Measurements from ENCODE around the gene CALCB. TPM values are rescaled to one million over a fixed set of nuclear protein-coding genes. Genes with fewer than 3 reads are reported as not detected.

Gene CALCB
- total RNA-seq, 4 donors from 2014 or later: 0.42 to 0.90 TPM; not detected in 2

DNA sequence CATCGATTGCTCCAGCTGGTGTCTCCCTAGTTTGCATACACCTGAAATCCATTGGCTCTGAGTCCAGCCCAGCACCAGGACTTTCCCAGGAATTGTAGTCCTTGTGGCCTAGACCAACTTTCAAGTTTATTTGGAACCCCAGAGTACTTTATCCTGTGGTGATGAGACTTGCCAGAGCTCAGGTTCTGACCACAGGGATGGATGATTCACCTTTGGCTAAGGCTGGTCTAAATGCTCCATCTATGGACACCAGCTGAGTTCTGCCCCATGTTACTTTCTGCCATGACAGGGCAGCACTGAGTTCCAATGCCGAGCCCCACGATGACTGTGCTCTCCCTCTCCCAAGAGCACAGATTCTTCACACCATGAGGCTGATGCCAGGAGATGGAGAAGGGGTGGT lies 24.0 kb downstream of the CALCB start:
- Histone ChIP-seq H3K4me3 (no peak overlapping the region), H3K27ac (no peak overlapping the region), H3K27me3 (no peaks in the 10 kb centered on the region), H3K36me3 (no peaks in the 10 kb centered on the region), H3K9me3 (peaks cover 0 to 4% (median 0%) of the 10 kb centered on the region in 4 donors), H3K4me1 (no peaks in the 10 kb centered on the region)
- DNase-seq (ENCODE audit: low spot score in 2 of 2): no peak
- whole genome bisulfite sequencing, 2 donors: 86 to 90% methylated on average over 3 of the region's 3 CpGs
- no peak for TF ChIP-seq POLR2A (IDR thresholded peaks at IDR 0.05)
- TF ChIP-seq, protein P1, sequence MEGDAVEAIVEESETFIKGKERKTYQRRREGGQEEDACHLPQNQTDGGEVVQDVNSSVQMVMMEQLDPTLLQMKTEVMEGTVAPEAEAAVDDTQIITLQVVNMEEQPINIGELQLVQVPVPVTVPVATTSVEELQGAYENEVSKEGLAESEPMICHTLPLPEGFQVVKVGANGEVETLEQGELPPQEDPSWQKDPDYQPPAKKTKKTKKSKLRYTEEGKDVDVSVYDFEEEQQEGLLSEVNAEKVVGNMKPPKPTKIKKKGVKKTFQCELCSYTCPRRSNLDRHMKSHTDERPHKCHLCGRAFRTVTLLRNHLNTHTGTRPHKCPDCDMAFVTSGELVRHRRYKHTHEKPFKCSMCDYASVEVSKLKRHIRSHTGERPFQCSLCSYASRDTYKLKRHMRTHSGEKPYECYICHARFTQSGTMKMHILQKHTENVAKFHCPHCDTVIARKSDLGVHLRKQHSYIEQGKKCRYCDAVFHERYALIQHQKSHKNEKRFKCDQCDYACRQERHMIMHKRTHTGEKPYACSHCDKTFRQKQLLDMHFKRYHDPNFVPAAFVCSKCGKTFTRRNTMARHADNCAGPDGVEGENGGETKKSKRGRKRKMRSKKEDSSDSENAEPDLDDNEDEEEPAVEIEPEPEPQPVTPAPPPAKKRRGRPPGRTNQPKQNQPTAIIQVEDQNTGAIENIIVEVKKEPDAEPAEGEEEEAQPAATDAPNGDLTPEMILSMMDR (IDR thresholded peaks at IDR 0.05): no peak
- no peak for TF ChIP-seq EP300 (IDR thresholded peaks at IDR 0.05)

DNA sequence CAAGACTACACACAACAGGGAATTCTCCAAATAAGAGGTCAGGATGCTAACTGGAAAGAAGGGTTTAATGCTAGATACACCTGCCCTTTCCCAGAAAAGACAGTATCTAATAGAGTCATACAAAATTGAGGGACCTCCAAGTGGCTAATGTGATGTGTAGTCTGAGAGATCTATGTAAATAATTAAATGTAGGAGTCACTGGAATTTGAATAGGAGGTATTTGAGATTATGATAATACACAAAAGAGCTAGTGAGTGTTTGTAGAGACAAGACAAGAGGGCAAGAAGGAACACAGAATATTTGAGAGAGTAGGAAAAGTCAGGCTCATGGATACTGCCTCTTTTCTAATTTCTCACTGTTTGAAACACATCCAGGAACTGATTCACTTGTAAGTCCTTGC lies 25.9 kb downstream of the CALCB start:
- TF ChIP-seq EP300 (IDR thresholded peaks at IDR 0.05) (no peak), POLR2A (IDR thresholded peaks at IDR 0.05) (no peak)
- TF ChIP-seq, protein P1 (IDR thresholded peaks at IDR 0.05): no peak
- no peak overlapping the region for H3K4me3 ChIP-seq
- no peaks in the 10 kb centered on the region for H3K4me1 ChIP-seq
- H3K9me3 ChIP-seq: peaks cover 0 to 10% (median 0%) of the 10 kb centered on the region in 4 donors
- no peak for DNase-seq (ENCODE audit: low spot score in 2 of 2)
- H3K27me3 ChIP-seq: no peaks in the 10 kb centered on the region
- no peak overlapping the region for H3K27ac ChIP-seq
- no peaks in the 10 kb centered on the region for H3K36me3 ChIP-seq

DNA sequence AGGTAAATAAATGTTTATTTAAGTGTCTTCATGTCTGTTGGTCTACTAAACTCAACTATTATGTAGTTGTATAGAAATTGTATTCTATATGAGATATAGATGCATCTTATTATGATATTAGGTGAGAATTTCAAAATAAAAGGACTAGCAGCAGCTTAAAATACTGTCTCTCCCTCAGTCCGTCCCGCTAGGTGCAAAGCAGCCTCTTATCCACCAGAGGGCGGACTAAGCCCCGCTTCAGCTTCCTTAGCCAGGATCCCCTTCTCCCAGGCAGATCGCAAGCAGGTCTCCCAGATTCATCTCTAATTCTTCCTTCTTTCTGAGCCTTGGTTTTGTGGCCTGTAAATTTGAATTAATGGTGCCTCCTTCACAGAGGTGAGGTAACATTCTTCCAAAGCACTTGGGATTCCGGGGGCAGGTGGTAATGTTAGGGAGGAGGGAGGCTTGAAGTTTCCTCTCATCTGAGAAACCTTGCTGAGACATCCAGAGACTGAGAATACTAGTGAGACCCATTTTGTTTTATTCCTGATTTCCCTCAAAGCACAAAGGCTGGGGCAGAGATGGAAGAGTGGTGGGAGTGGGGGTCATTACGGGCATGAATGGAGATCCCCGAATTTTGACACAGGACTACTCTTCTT lies 27.8 kb downstream of the CALCB start:
- 14 to 17% methylated on average over 8 of the region's 8 CpGs for WGBS, 2 donors
- TF ChIP-seq, protein P1 (IDR thresholded peaks at IDR 0.05): peak; percentile 76 to 88 (median 83)
- TF ChIP-seq POLR2A (IDR thresholded peaks at IDR 0.05) (no peak), EP300 (IDR thresholded peaks at IDR 0.05) (no peak)
- no peaks in the 10 kb centered on the region for H3K36me3 ChIP-seq
- H3K4me1 ChIP-seq: no peaks in the 10 kb centered on the region
- peak; percentile 31 to 48 for DNase-seq (ENCODE audit: low spot score in 2 of 2)
- no peak overlapping the region for H3K27ac ChIP-seq
- no peaks in the 10 kb centered on the region for H3K27me3 ChIP-seq
- no peak overlapping the region for H3K4me3 ChIP-seq
- peaks cover 0 to 10% (median 0%) of the 10 kb centered on the region in 4 donors for H3K9me3 ChIP-seq

DNA sequence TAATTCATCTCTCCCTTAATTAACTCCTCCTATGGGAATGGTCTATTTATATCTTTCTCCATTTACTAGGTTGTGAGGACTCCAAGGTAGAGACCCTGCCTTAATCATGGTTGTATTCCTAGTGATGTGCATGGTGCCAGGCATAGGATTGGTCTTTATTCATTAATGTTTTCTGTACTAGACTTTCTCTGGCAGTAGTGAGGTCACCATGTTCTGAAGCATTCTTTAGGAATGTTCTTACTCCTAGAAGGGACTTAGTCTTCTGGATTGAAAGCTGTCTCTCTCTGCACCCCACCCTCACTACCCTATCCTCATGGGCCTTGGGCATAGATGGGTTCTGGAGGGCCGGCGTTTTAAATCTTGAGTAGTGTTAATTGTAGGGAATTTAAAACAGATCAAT lies 30.8 kb downstream of the CALCB start:
- Histone ChIP-seq H3K36me3 (no peaks in the 10 kb centered on the region), H3K4me1 (no peaks in the 10 kb centered on the region), H3K27ac (no peak overlapping the region), H3K9me3 (peaks cover 0 to 10% (median 0%) of the 10 kb centered on the region in 4 donors), H3K4me3 (no peak overlapping the region), H3K27me3 (no peaks in the 10 kb centered on the region)
- TF ChIP-seq EP300 (IDR thresholded peaks at IDR 0.05): no peak
- no peak for TF ChIP-seq POLR2A (IDR thresholded peaks at IDR 0.05)
- TF ChIP-seq, protein P1 (IDR thresholded peaks at IDR 0.05): no peak
- no peak for DNase-seq (ENCODE audit: low spot score in 2 of 2)
- WGBS, 2 donors: 89 to 92% methylated on average over 2 of the region's 2 CpGs

DNA sequence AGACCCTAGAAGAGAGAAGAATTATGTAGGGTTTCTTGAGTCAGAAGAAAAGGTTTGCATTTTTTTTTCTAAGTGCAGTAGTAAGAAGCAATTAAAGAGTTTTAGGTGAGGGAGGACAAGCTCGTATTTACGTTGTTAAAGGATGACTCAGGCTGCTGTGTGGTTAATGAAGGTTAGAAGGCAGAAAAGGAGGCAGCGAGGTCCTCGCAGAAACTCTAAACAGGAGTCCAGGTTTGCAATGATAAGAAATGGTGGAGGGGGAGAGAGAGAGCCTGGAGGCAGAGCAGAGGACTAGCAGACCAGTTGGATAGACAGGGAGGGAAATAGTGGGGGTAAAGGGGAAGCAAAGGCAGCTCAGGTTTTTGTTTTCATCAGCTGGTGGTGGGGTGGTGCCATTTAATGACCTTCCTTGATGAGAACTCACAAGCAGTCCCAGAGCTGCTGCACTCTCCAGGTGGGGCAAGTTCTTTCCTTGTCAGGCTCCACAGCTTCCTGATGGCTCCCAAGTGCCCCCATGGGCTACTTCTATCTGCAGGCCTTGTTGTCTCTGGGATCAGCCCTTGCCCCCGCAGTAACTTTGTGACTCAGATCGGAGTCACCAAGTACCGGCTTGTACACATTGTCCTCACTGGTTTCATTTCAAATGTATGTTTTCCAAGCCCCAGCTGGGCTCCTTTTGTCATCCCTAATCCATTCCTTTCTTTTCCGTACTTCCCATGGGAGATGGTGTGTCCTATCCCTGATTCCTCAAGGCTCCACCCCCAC lies 33.0 kb downstream of the CALCB start:
- TF ChIP-seq EP300 (IDR thresholded peaks at IDR 0.05) (no peak), POLR2A (IDR thresholded peaks at IDR 0.05) (no peak)
- TF ChIP-seq, protein P1 (IDR thresholded peaks at IDR 0.05): no peak
- DNase-seq (ENCODE audit: low spot score in 2 of 2): no peak
- H3K36me3 ChIP-seq: no peaks in the 10 kb centered on the region
- peaks cover 0 to 10% (median 0%) of the 10 kb centered on the region in 4 donors for H3K9me3 ChIP-seq
- H3K27me3 ChIP-seq: no peaks in the 10 kb centered on the region
- 79% methylated on average over 8 of the region's 8 CpGs for WGBS, 2 donors
- H3K27ac ChIP-seq: no peak overlapping the region
- no peaks in the 10 kb centered on the region for H3K4me1 ChIP-seq
- no peak overlapping the region for H3K4me3 ChIP-seq

Measured in tibial nerve (tissue), 4 donors.